Ascending aorta (tissue), 2 donors: ENCODE data around the gene CAP2. TPM values are rescaled to one million over a fixed set of nuclear protein-coding genes. Genes with fewer than 3 reads are reported as not detected.
"Not testable (repeated sequence)": the region's sequence is repeated elsewhere in the genome, so short reads cannot be mapped to it uniquely, and the experiment has no call there.

Source experiments
- DNase-seq, 2 donors: peaks; one replicate each; pipeline ENCODE4 v3.0.0-alpha.2; 2019; ENCODE audit warnings: low spot score in 2 of 2
- H3K27ac ChIP-seq, 2 donors: fragments of 200-600 bp; sonication (generic); one replicate each; pipeline ENCODE4 v1.5.1; 2016 to 2017; ENCODE audit warnings: mild to moderate bottlenecking in 1 of 2
- H3K27me3 ChIP-seq: fragments of 200-600 bp; sonication (generic); one replicate; pipeline ENCODE4 v1.5.1; 2017
- H3K36me3 ChIP-seq, 2 donors: fragments of 200-600 bp; sonication (generic); one replicate each; pipeline ENCODE4 v1.5.1; 2016
- H3K4me1 ChIP-seq, 2 donors: fragments of 200-600 bp; sonication (generic); one replicate each; pipeline ENCODE4 v1.5.1; 2016 to 2017; ENCODE audit warnings: mild to moderate bottlenecking in 1 of 2
- H3K4me3 ChIP-seq, 2 donors: fragments of 200-600 bp; sonication (generic); one replicate each; pipeline ENCODE4 v1.5.1; 2016 to 2017; ENCODE audit warnings: mild to moderate bottlenecking in 1 of 2
- H3K9me3 ChIP-seq, 2 donors: fragments of 200-600 bp; sonication (generic); one replicate each; pipeline ENCODE4 v1.5.1; 2016
- intact Hi-C: fragments of 100-400 bp; cut with DNase I; formaldehyde crosslinking; loops from one replicate; pipeline ENCODE4 v1.15.1; 2023
- total RNA-seq: library from RNA; depleted of rRNA; stranded (reverse); fragments of >200 nt; gene quantifications from one replicate; pipeline ENCODE4 v1.1.0, GENCODE V29; 2016
- TF ChIP-seq, protein P1 (sequence below), 3 experiments: fragments of 200-600 bp in 2 of 3; fragments of 450-650 bp in 1 of 3; sonication (generic) in 2 of 3; IDR thresholded peaks; one replicate each; pipeline ENCODE4 v1.5.1; 2016 to 2019; ENCODE audit warnings: antibody characterized with exemption in 3 of 3, mild to moderate bottlenecking in 1 of 3, moderate library complexity in 1 of 3

The CAP2 gene
- total RNA-seq, 1 donor from 2014 or later, result 7.1 TPM

DNA sequence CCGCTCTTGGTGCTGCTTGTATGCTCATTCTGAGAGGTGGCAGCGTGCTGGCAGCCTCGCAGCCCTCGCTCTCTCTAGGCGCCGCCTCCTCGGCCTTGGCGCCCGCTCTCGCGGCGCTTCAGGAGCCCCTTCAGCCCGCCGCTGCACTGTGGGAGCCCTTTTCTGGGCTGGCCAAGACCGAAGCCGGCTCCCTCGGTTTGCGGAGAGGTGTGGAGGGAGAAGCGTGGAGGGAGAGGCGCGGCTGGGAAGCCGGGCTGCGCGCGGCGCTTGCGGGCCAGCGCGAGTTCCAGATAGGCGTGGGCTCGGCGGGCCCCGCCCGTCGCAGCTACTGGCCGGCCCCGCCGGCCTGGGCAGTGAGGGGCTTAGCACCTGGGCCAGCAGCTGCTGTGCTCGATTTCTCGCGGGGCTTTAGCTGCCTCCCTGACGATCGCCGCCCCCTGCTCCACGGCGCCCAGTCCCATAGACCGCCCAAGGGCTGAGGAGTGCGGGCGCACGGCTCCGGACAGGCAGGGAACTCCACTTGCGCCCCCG is 187.2 kb downstream of the CAP2 start:
- intact Hi-C loops, result loop anchor here (5.0 to 10.0 kb wide), 2 partner anchors 464 to 542 kb away; partner anchors contain the start of gene NHLRC1

DNA sequence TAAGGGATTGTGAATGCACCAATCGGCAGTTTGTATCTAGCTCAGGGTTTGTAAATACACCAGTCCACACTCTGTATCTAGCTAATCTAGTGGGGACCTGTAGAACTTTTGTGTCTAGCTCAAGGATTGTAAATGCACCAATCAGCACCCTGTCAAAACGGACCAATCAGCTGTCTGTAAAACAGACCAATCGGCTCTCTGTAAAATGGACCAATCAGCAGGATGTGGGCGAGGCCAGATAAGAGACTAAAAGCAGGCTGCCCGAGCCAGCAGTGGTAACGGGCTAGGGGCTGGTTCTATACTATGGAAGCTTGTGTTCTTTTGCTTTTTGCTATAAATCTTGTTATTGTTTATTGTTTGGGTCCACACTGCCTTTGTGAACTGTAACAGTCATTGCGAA is 187.9 kb downstream of the CAP2 start:
- not testable (repeated sequence) for H3K27me3 ChIP-seq, H3K9me3 ChIP-seq, H3K4me3 ChIP-seq, H3K36me3 ChIP-seq, DNase-seq, H3K4me1 ChIP-seq
- intact Hi-C loops, result loop anchor here (5.0 to 10.0 kb wide), 2 partner anchors 464 to 541 kb away; partner anchors contain the start of gene NHLRC1
- peak overlapping the region; percentile 69 to 89 for H3K27ac ChIP-seq

More for the DNA sequence above, 187.2 kb downstream of the CAP2 start:
- Histone ChIP-seq H3K27me3 (no peaks in the 10 kb centered on the region), H3K4me3 (peak overlapping the region; percentile 66 to 86), H3K4me1 (no peaks in the 10 kb centered on the region), H3K36me3 (no peaks in the 10 kb centered on the region), H3K27ac (peak overlapping the region; percentile 69 to 89), H3K9me3 (peaks cover 0 to 10% of the 10 kb centered on the region in 2 donors)
- peak in 1 of 2 donors; percentile 68 for DNase-seq
- TF ChIP-seq, protein P1, sequence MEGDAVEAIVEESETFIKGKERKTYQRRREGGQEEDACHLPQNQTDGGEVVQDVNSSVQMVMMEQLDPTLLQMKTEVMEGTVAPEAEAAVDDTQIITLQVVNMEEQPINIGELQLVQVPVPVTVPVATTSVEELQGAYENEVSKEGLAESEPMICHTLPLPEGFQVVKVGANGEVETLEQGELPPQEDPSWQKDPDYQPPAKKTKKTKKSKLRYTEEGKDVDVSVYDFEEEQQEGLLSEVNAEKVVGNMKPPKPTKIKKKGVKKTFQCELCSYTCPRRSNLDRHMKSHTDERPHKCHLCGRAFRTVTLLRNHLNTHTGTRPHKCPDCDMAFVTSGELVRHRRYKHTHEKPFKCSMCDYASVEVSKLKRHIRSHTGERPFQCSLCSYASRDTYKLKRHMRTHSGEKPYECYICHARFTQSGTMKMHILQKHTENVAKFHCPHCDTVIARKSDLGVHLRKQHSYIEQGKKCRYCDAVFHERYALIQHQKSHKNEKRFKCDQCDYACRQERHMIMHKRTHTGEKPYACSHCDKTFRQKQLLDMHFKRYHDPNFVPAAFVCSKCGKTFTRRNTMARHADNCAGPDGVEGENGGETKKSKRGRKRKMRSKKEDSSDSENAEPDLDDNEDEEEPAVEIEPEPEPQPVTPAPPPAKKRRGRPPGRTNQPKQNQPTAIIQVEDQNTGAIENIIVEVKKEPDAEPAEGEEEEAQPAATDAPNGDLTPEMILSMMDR (IDR thresholded peaks at IDR 0.05), result no peak

DNA sequence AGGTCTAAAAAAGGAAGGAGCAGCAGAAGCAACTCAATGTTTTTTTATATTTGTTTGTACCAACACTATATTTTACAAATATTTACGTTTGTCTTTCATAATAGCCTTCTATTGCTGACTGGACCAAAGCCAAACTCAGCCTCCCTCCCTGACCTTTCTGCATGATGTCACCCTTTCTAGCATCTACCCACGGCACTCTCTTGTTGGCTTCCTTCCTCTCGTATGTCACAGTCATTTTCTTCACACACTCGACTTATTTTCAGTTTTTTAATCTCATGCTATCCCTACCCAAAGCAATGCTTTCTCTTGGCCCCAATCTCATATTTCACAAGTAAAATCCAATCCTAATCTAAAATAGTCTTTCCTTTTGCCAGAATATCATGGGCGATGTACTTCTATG is 190.4 kb downstream of the CAP2 start:
- TF ChIP-seq, protein P1 (IDR thresholded peaks at IDR 0.05), result no peak
- peak overlapping the region; percentile 71 to 72 for H3K27ac ChIP-seq
- intact Hi-C loops, result loop anchor here (1.0 to 10.0 kb wide), 6 partner anchors 191 to 538 kb away; partner anchors contain the start of genes CAP2, NHLRC1 and RBM24
- H3K9me3 ChIP-seq, result no peaks in the 10 kb centered on the region
- DNase-seq, result no peak
- no peak overlapping the region for H3K4me3 ChIP-seq
- no peaks in the 10 kb centered on the region for H3K27me3 ChIP-seq
- H3K36me3 ChIP-seq, result no peaks in the 10 kb centered on the region
- H3K4me1 ChIP-seq, result no peaks in the 10 kb centered on the region

DNA sequence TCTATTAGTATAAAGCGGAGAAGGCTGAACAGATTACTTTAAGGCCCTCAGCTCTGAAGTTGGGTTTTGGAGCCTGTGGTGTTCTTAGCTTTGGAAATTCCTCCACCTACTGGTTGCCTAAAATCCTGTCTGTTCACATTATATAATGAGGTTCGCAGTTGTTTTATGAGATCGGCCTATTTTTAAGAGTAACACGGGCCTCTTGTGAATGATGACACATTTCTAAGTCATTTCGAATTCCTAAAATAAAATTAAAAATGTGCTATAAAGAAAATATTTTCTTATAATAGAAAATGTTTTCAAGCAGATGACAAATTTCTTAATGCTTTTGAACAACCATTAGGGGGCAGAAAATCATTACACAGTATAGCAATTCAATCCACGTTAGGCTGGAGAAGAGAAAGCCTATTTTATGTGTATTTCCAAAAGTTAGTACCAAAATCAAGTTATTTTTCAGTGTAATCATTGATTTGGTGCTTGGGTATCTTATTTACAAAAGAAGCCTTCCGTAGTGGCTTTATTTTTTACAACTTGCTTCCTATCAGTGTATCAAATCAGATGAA is 190.9 kb downstream of the CAP2 start:
- peak overlapping the region; percentile 71 to 72 for H3K27ac ChIP-seq
- TF ChIP-seq, protein P1 (IDR thresholded peaks at IDR 0.05), result peak; percentile 60 to 85 (median 81)
- no peaks in the 10 kb centered on the region for H3K9me3 ChIP-seq
- no peak overlapping the region for H3K4me3 ChIP-seq
- no peaks in the 10 kb centered on the region for H3K4me1 ChIP-seq
- no peaks in the 10 kb centered on the region for H3K36me3 ChIP-seq
- H3K27me3 ChIP-seq, result no peaks in the 10 kb centered on the region
- intact Hi-C loops, result loop anchor here (1.0 to 10.0 kb wide), 5 partner anchors 192 to 538 kb away; partner anchors contain the start of genes CAP2 and NHLRC1
- DNase-seq, result no peak

DNA sequence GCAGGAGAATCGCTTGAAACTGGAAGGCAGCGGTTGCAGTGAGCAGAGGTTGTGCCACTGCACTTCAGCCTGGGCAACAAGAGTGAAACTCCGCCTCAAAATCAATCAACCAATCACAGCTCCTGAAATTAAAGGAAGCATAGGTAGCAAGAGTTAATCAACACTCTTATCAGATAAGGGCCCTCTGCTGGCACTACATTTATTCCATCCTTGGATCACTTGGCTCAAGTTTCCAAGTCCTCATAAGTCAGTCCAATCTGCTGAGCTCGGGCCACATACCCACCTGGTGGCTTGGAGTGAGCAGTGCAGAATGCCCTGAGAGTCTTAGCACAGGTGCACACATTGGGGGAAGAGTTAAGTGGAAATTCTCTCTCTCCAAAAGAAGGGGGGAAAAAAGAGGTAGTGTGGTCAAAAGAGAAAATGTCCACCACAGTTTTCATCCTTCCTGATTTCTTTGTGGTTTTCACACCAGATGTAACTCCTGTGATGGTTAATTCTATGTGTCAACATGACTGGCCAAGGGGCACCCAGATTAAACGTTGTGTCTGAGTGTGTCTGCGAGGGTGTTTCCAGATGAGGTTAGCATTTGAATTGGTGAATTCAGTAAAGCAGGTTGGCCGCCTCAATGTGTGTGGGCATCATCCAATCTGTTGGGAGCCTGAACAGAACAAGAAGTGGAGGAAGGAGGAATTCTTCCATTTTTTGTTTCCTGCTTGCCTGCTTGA is 192.5 kb downstream of the CAP2 start:
- TF ChIP-seq, protein P1 (IDR thresholded peaks at IDR 0.05), result no peak
- intact Hi-C loops, result loop anchor here (2.0 to 10.0 kb wide), 3 partner anchors 193 to 459 kb away; partner anchors contain the start of gene CAP2
- H3K4me3 ChIP-seq, result no peak overlapping the region
- no peak overlapping the region for H3K27ac ChIP-seq
- no peak for DNase-seq
- H3K9me3 ChIP-seq, result no peaks in the 10 kb centered on the region
- no peaks in the 10 kb centered on the region for H3K4me1 ChIP-seq
- no peaks in the 10 kb centered on the region for H3K36me3 ChIP-seq
- H3K27me3 ChIP-seq, result no peaks in the 10 kb centered on the region

DNA sequence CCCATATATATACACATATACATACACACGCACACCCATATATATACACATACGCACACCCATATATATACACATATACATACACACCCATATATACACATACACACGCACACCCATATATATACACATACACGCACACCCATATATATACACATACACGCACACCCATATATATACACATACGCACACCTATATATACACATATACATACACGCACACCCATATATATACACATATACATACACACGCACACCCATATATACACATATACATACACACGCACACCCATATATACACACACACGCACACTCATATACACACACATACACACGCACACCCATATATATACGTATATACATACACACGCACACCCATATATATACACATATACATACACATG is 193.2 kb downstream of the CAP2 start:
- intact Hi-C loops, result loop anchor here (10.0 kb wide), 1 partner anchor 458 kb away; no protein-coding TSS in a partner anchor
- not testable (repeated sequence) for H3K27me3 ChIP-seq, H3K4me3 ChIP-seq, DNase-seq, H3K27ac ChIP-seq, H3K4me1 ChIP-seq, H3K36me3 ChIP-seq, H3K9me3 ChIP-seq
